HG03025 (cell line): Measurements from ENCODE around the gene FAM3A.

Experiments used
- ATAC-seq: cut with Tn5 transposase; IDR thresholded peaks from one replicate; pipeline ENCODE4 v1.9.1; 2021; ENCODE audit warnings: mild to moderate bottlenecking, moderate library complexity; ENCODE audit not compliant: unreplicated experiment, low FRiP score

FAM3A gene

DNA sequence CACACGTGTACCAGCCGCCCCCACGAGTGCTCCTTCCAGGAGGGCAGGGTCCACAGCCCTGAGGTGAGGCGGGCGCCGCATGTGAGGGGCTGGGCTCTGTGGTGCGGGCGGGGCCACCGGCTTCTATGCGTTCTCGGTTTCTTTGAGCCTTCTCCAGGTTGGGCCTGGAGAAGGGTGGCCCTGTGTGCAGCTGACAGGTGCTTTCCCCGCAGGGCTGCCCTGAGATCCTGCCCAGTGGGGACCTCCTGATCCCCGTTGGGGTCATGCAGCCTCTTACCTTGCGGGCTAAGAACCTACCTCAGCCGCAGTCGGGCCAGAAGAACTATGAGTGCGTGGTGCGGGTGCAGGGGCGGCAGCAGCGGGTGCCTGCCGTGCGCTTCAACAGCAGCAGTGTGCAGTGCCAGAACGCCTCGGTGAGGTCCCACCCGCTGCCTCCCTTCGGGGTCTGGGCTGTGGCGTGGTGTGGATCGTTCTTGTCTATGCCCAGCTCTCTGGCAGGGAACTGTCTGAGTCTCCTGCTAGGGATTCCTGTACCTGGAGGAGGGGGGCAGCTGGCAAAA, 51.1 kb downstream of the FAM3A start:
- ATAC-seq, result no peak

DNA sequence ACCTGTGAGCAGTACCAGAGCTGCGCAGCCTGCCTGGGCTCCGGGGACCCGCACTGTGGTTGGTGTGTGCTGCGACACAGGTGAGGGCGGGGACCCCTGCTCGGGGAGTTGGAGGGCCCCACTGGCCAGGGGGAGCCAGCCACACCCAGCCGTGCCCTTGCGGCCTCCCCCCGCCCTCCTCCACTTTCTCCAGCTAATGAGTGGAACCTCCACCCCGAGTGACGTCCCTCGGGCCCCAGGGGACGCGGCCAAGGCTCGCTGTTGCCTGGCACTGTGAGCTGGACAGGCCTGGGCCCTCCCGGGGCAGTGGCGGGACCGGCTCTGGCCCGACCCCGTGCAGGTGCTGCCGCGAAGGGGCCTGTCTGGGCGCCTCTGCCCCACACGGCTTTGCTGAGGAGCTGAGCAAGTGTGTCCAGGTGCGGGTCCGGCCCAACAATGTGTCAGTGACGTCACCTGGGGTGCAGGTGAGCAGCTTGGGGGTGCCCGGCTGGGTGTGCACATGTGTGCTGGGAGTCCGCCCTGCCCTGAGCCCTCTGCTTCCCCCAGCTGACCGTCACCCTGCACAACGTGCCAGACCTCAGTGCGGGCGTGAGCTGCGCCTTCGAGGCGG, 52.3 kb downstream of the FAM3A start:
- ATAC-seq, result no peak

DNA sequence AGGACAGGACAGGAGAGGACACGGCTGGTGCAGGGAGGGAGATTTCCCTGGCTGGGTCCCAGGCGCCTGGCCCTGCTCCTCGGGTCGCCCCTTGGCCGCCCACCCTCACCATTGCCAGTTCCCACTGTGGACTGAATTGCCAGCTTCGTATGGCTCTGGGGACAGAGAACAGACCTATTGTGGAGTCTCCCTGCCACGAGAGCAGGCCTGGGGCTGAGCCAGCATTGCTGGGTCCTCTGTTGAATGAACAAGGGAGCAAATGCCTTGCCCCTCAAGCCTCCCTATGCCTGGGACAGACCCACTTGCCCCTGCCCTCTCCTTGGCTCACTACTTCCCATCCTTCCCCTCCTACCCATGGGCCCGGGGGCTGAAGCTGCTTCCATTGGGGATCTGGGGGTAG, 53.6 kb downstream of the FAM3A start:
- no peak for ATAC-seq

DNA sequence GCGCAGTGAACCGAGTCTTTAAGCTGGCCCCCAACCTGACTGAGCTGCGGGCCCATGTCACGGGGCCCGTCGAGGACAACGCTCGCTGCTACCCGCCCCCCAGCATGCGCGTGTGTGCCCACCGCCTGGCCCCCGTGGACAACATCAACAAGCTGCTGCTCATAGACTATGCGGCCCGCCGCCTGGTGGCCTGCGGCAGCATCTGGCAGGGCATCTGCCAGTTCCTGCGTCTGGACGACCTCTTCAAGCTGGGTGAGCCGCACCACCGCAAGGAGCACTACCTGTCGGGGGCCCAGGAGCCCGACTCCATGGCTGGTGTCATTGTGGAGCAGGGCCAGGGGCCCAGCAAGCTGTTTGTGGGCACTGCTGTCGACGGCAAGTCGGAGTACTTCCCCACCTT, 55.7 kb downstream of the FAM3A start:
- ATAC-seq, result no peak

DNA sequence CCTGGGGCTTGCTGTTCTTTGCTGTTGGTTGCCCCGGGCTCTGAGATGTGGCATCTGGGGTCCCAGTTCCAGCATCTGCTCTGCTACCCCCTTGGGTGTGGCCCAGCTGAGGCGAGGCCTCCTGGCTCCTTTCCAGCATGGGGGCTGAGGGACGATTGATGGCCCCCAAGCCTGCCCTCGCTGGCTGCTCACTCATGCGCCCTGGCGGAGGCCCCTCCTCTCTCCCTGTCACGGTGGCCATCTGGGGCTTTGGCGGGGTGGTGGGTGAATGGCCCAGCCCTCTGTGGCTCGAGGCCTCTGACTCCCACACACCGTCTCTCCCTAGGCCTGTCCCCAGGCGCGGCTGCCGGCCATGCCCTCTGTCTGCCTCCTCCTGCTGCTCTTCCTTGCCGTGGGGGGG, 56.2 kb downstream of the FAM3A start:
- ATAC-seq, result no peak

DNA sequence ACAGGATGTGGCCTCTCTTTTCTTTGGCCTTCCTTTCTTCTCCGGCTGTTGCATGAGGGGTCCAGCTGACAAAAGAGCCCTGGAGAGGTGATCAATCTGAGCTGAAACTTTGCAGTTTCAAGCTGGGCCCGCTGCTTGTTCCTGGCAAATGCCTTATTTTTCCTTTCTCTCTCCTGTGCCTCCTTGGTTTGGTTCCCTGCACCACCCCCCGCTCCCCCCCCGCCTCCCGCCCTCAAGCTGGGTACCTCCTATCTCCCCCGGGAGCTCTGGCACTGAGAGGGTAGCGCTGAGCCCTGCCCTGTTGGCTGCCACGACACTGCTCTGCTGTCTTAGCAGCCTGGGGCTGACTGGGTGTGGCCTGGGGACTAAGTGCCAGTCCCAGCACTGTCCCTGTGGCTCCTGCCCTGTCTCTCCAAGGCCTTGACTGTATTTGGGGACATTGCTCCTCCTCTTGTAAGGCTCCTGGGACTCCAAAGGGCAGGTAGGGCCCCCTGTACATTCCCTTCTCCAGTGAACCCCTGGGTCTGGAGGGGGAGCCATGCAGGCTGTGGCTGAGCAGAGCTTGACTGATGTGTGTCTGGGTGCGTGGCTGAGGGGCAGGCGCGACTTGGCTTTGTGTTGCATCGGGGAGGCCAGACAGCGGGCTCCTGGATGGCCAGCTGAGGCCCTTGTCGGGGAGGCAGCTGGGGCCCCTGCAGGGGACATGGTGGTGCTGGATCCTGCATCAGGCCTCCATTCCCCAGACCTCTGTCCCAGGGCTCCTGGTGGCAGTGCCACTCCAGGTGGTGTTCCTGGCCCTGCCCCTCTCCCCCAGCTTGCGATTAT, 56.9 kb downstream of the FAM3A start:
- no peak for ATAC-seq

DNA sequence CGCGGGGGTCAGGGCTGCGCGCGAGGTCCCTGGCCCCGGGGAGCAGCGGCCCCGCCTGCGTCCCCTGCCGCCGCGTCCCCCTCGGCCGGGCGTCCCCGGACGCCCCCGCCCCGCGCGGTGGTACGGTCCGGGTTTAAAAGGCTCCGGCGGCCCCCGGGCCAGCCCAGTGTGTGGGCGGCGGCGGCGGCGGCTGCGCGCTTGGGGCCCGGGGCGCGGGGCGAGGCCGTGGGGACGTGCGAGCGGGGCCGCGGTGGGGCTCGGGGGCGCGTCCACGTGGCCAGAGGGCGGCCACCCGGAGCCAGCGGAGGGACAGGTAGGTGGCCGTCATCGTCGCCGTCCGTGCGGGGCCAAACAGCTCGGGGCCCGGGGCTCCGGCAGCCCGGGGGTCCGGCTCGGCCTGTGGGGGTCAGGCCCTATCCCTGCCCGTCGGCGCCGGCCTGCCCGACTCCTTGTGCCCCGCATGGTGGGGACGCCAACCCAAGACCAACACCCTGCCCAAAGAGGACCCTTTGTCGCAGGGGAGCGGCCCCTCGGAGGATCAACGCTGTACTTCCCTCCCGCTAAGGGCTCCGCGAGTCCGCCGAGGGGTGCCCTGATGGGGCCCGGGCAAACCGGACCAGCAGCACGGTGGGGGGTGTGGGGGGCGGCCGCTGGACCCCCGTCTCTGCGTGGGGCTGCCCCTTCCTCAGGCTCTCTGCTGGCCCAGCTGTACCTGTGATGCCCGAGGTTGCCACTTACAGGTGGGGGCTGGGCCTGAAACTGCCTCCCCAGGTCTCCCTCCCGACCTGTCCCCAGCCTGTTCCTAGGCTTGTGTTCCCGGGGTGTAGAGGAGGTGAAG, 57.7 kb downstream of the FAM3A start, which contains the start of gene PLXNA3:
Gene PLXNA3 (plus strand): TSS at position 166 of the 838 bp plus-strand sequence. CDS start 1,903 bp downstream, outside the sequence.
- peak; percentile 46 for ATAC-seq

DNA sequence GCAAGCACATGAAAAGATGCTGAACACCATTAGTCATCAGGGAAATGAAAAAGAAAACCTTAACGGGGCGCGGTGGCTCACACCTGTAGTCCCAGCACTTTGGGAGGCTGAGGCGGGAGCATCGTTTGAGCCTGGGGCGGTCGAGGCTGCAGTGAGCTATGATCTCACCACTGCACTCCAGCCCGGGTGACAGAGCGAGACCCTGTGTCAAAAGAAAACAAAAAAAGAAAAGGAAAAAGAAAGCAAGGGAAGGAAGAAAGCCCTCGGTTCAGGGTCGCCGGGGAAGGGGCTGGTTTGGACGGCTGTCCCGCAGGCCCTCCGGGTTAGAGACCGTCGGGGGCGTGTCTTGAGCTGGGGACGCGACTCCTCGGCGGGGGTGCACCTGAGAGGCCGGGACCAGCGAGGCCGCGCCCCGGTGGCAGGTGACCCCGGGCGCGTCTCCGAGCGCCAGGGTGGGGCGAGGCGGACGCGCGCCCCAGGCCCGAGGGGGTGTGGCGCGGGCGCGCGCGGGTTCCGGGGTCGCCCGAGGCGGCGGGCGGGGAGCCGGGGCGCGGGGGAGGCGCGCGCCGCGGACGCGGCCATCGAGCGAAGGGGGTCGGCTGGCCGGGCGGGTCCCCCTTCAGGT, 58.4 kb downstream of the FAM3A start:
- peak; percentile 47 for ATAC-seq
